GM12878 (cell line): ENCODE results near the gene IGF2R. TPM values are rescaled to one million over a fixed set of nuclear protein-coding genes. Genes with fewer than 3 reads are reported as not detected.

Source experiments
- ATAC-seq: fragments of 200-7000 bp; cut with Tn5 transposase; 3 replicates; pipeline ENCODE4 v1.9.1; 2020; ENCODE audit warnings: mild to moderate bottlenecking, moderate library complexity
- BruUV-seq: library from RNA; stranded (reverse); fragments of 400-500 nt; replicated peaks from 2 replicates; lab custom pipeline; 2021; lab: Mats Ljungman, UMichigan
- CTCF ChIA-PET: fragments of 300-600 bp; sonication (Branson Sonifier 250); formaldehyde crosslinking; extraction: SDS; loops from one replicate; lab custom pipeline; 2021; ENCODE audit warnings: inconsistent platforms; lab: Yijun Ruan, JAX
- POLR2A ChIA-PET: fragments of 350-600 bp; formaldehyde crosslinking; extraction: SDS; loops from one replicate; lab custom pipeline; 2021; ENCODE audit warnings: inconsistent platforms; lab: Charles Lee
- RAD21 ChIA-PET: fragments of 300-600 bp; sonication (Branson Sonifier 250); formaldehyde crosslinking; loops from one replicate; lab custom pipeline; 2023; ENCODE audit warnings: antibody characterized with exemption; ENCODE audit not compliant: unreplicated experiment; lab: Charles Lee
- SMC1A ChIA-PET: fragments of 300-600 bp; sonication (Branson Sonifier 250); formaldehyde crosslinking; loops from one replicate; lab custom pipeline; 2023; ENCODE audit not compliant: unreplicated experiment, uncharacterized antibody; lab: Charles Lee
- DNase-seq: peaks from one replicate; pipeline ENCODE4 v3.0.0-alpha.2; 2011; ENCODE audit warnings: low read depth, low spot score
- FAIRE-seq: peaks from 3 replicates; lab custom pipeline; 2011; peaks lifted over from hg19 to GRCh38; lab: Jason Lieb, UNC
- H2AFZ ChIP-seq: 2 replicates; pipeline ENCODE4 v1.6.0; 2011; ENCODE audit warnings: low read depth, low read length, control low read depth; ENCODE audit not compliant: control insufficient read depth
- H3K27ac ChIP-seq: 2 replicates; pipeline ENCODE4 v1.5.1; 2011; ENCODE audit warnings: control low read depth; ENCODE audit not compliant: control insufficient read depth, insufficient read depth
- H3K27me3 ChIP-seq, 2 experiments: replicated peaks in 1 of 2; 2 replicates each; pipeline versions ENCODE4 v1.6.0 to v1.6.1; 2011; ENCODE audit warnings: low read length in 1 of 2; ENCODE audit not compliant: control insufficient read depth in 2 of 2, insufficient read depth in 2 of 2
- H3K36me3 ChIP-seq, 2 experiments: 2 replicates each; pipeline ENCODE4 v1.5.1; 2011; ENCODE audit warnings: low read length in 1 of 2; ENCODE audit not compliant: control insufficient read depth in 2 of 2, insufficient read depth in 2 of 2
- H3K4me1 ChIP-seq: 2 replicates; pipeline ENCODE4 v1.6.1; 2011; ENCODE audit warnings: mild to moderate bottlenecking, low read length, moderate library complexity, mixed read lengths; ENCODE audit not compliant: control insufficient read depth, insufficient read depth
- H3K4me2 ChIP-seq: 2 replicates; pipeline ENCODE4 v1.6.0; 2011; ENCODE audit warnings: control low read depth; ENCODE audit not compliant: control insufficient read depth, insufficient read depth
- H3K4me3 ChIP-seq: fragments of 200-600 bp; sonication (generic); 2 replicates; pipeline ENCODE4 v1.5.1; 2016
- H3K79me2 ChIP-seq: 2 replicates; pipeline ENCODE4 v1.6.0; 2011; ENCODE audit warnings: low read length; ENCODE audit not compliant: control insufficient read depth, insufficient read depth
- H3K9ac ChIP-seq: 2 replicates; pipeline ENCODE4 v1.8.0; 2011; ENCODE audit warnings: low read length, control low read depth, mixed read lengths; ENCODE audit not compliant: control insufficient read depth, insufficient read depth
- H3K9me3 ChIP-seq: replicated peaks from 3 replicates; pipeline ENCODE4 v1.5.1; 2011; ENCODE audit warnings: mild to moderate bottlenecking, low read length; ENCODE audit not compliant: control insufficient read depth, insufficient read depth
- H4K20me1 ChIP-seq: 2 replicates; pipeline ENCODE4 v1.6.0; 2011; ENCODE audit not compliant: control insufficient read depth, insufficient read depth
- CREB1 ChIP-seq: IDR thresholded peaks from 2 replicates; pipeline ENCODE4 v1.6.1; 2012; ENCODE audit warnings: low read depth, mild to moderate bottlenecking, inconsistent platforms
- EGR1 ChIP-seq, 2 experiments: IDR thresholded peaks; 1 replicate in 1 of 2; 2 replicates in 1 of 2; pipeline ENCODE4 v1.6.1; 2011 to 2012; ENCODE audit warnings: low read depth in 2 of 2, low read length in 2 of 2, borderline replicate concordance in 1 of 2, mild to moderate bottlenecking in 1 of 2, moderate library complexity in 1 of 2
- NR2C2 ChIP-seq: IDR thresholded peaks from 2 replicates; pipeline ENCODE4 v1.6.1; 2011; ENCODE audit warnings: borderline replicate concordance, low read depth; ENCODE audit not compliant: control insufficient read depth, insufficient read length
- REST ChIP-seq: IDR thresholded peaks from 2 replicates; pipeline ENCODE4 v1.6.1; 2012; ENCODE audit warnings: mild to moderate bottlenecking, low read depth, low read length
- SIX5 ChIP-seq: IDR thresholded peaks from 2 replicates; pipeline ENCODE4 v1.6.1; 2011; ENCODE audit warnings: mild to moderate bottlenecking, low read depth, low read length, moderate library complexity; ENCODE audit not compliant: severe bottlenecking
- SPI1 ChIP-seq: IDR thresholded peaks from 2 replicates; pipeline ENCODE4 v1.6.1; 2011; ENCODE audit warnings: low read depth, mild to moderate bottlenecking, low read length, moderate library complexity, borderline replicate concordance; ENCODE audit not compliant: insufficient read depth
- USF2 ChIP-seq: IDR thresholded peaks from 2 replicates; pipeline ENCODE4 v1.6.1; 2011; ENCODE audit warnings: low read depth, low read length, improper control_type of control experiment, borderline replicate concordance
- ZBTB33 ChIP-seq: fragments of 450-650 bp; IDR thresholded peaks from 2 replicates; pipeline ENCODE4 v1.6.1; 2017; ENCODE audit warnings: mild to moderate bottlenecking
- ZNF274 ChIP-seq: IDR thresholded peaks from one replicate; pipeline ENCODE4 v1.8.0; 2011; ENCODE audit not compliant: insufficient read length, insufficient read depth
- ZSCAN29 ChIP-seq: fragments of 450-650 bp; IDR thresholded peaks from 2 replicates; pipeline ENCODE4 v1.6.1; 2017; ENCODE audit warnings: mild to moderate bottlenecking, moderate library complexity
- ZZZ3 ChIP-seq: IDR thresholded peaks from 2 replicates; pipeline ENCODE4 v1.6.1; 2011; ENCODE audit warnings: low read depth; ENCODE audit not compliant: control insufficient read depth, insufficient read length
- WGBS: methylation state at CpG from one replicate; pipeline ENCODE4 v1.1.6; 2016; ENCODE audit warnings: low lambda C conversion rate; ENCODE audit not compliant: insufficient replicate concordance, insufficient coverage; ENCODE audit errors: missing lambda C conversion rate; 5-methylcytosine and 5-hydroxymethylcytosine counted together
- in situ Hi-C: fragments of 300-500 bp; cut with MboI; formaldehyde crosslinking; loops from 9 replicates; pipeline ENCODE4 v1.14.3; 2018; ENCODE audit warnings: mixed read lengths
- intact Hi-C: fragments of 100-400 bp; cut with micrococcal nuclease; formaldehyde crosslinking; loops from one replicate; pipeline ENCODE4 v1.14.2; 2022; ENCODE audit not compliant: unreplicated experiment
- polyA plus RNA-seq, 11 experiments: library from polyadenylated mRNA; depleted of rRNA in 4 of 11; unstranded in 6 of 11; stranded (reverse) in 5 of 11; fragments of >200 nt; fragmentation: Nextera tagmentation in 4 of 11; fragmentation: Illumina TruSeq in 1 of 11; extraction: Ambion mirVana in 4 of 11; extraction: Trizol in 1 of 11; gene quantifications; 1 replicate in 1 of 11; 2 replicates in 10 of 11; pipeline versions ENCODE4 v1.2.1 to v1.2.3, GENCODE V29; 2011 to 2016; ENCODE audit warnings: inconsistent platforms in 2 of 11, missing spikeins in 2 of 11, low read depth in 1 of 11
- total RNA-seq, 4 experiments: library from RNA; depleted of rRNA in 3 of 4; stranded (reverse); fragments of >200 nt in 3 of 4; fragmentation: Illumina TruSeq in 1 of 4; extraction: Trizol in 1 of 4; gene quantifications; 2 replicates each; pipeline versions ENCODE4 v1.2.1 to v1.2.3, GENCODE V29; 2013 to 2021

Gene IGF2R
- total and polyA plus RNA-seq, 10 of the 15 experiments (the other 5 are each of a cell fraction or from before 2014, with no cell fraction given): 1.00 to 40.1 (median 16.8) TPM

- Histone ChIP-seq H3K36me3 (peaks cover 21 to 62% of the 10 kb centered on the region in 2 experiments), H3K27me3 (no peaks in the 10 kb centered on the region), H4K20me1 (no peaks in the 10 kb centered on the region), H3K4me3 (no peak overlapping the region), H3K79me2 (no peaks in the 10 kb centered on the region), H3K4me1 (no peaks in the 10 kb centered on the region), H3K27ac (no peak overlapping the region), H3K4me2 (no peak overlapping the region), H3K9me3 (no peaks in the 10 kb centered on the region), H2AFZ (no peak overlapping the region), H3K9ac (no peak overlapping the region)
- ChIA-PET POLR2A (no interaction called here), CTCF (no interaction called here), RAD21 (no interaction called here), SMC1A (interaction anchor here (0.6 kb wide), 1 partner anchor 32 kb away, joined by 3 read pairs; no protein-coding TSS in a partner anchor)
- intact Hi-C loops (no loop called here), in situ Hi-C loops (no loop called here)
- TF ChIP-seq NR2C2 (no peak), SIX5 (no peak), ZBTB33 (no peak), USF2 (no peak), REST (no peak), ZZZ3 (no peak), ZNF274 (no peak), ZSCAN29 (no peak), CREB1 (no peak), EGR1 (IDR thresholded peaks at IDR 0.05; ENCODE audit: borderline replicate concordance in 1 of 2, low read depth in 2 of 2, low read length in 2 of 2) (no peak), SPI1 (no peak)
- FAIRE-seq (no peak), ATAC-seq (no peak), DNase-seq (no peak)
- no TSS peak for BruUV-seq
- 99% methylated on average over 4 of the region's 4 CpGs for whole genome bisulfite sequencing
These were observed 74.9 kb downstream of the IGF2R start for GRCh38 chr6:160043784-160044183.
